Endothelial cell of umbilical vein (primary cell): ENCODE data around the gene ERBB2. TPM values are rescaled to one million over a fixed set of nuclear protein-coding genes. Genes with fewer than 3 reads are reported as not detected.

Experiments
- BruUV-seq: library from RNA; stranded (reverse); fragments of 400-500 nt; replicated peaks from 2 replicates; lab custom pipeline; 2021; lab: Mats Ljungman, UMichigan
- CTCF ChIA-PET: fragments of 300-600, 350-600 bp; sonication (Branson Sonifier 250); formaldehyde crosslinking; loops from one replicate; lab custom pipeline; 2021; ENCODE audit warnings: antibody characterized with exemption, inconsistent platforms; lab: Charles Lee
- POLR2A ChIA-PET: fragments of 300-600, 350-600 bp; sonication (Branson Sonifier 250); formaldehyde crosslinking; loops from one replicate; lab custom pipeline; 2021; ENCODE audit warnings: antibody characterized with exemption, inconsistent platforms; lab: Charles Lee
- DNase-seq: peaks from one replicate; pipeline ENCODE4 v3.0.0-alpha.2; 2011; ENCODE audit warnings: low read depth, low spot score
- FAIRE-seq: peaks from 2 replicates; lab custom pipeline; 2011; peaks lifted over from hg19 to GRCh38; lab: Jason Lieb, UNC
- H2AFZ ChIP-seq: 2 replicates; pipeline ENCODE4 v1.6.0; 2012; ENCODE audit warnings: low read depth, low read length, control low read depth, inconsistent platforms
- H3K27ac ChIP-seq: 2 replicates; pipeline ENCODE4 v1.5.1; 2011; ENCODE audit warnings: low read depth, mild to moderate bottlenecking, control low read depth, low read length, moderate library complexity; ENCODE audit not compliant: insufficient read depth
- H3K27me3 ChIP-seq, 2 experiments: 2 replicates each; pipeline versions ENCODE4 v1.6.0 to v1.6.1; 2011; ENCODE audit warnings: low read length in 2 of 2, mixed read lengths in 1 of 2; ENCODE audit not compliant: control insufficient read depth in 2 of 2, insufficient read depth in 2 of 2
- H3K36me3 ChIP-seq, 2 experiments: 2 replicates in 1 of 2; 3 replicates in 1 of 2; pipeline ENCODE4 v1.5.1; 2011; ENCODE audit warnings: low read length in 2 of 2, mild to moderate bottlenecking in 1 of 2, moderate library complexity in 1 of 2; ENCODE audit not compliant: control insufficient read depth in 2 of 2, insufficient read depth in 2 of 2; ENCODE audit errors: extremely low read depth in 1 of 2
- H3K4me1 ChIP-seq: 3 replicates; pipeline ENCODE4 v1.5.1; 2011; ENCODE audit warnings: mild to moderate bottlenecking, low read length; ENCODE audit not compliant: control insufficient read depth, insufficient read depth; ENCODE audit errors: extremely low read depth
- H3K4me2 ChIP-seq: 2 replicates; pipeline ENCODE4 v1.6.1; 2011; ENCODE audit warnings: low read length, control low read depth, mixed read lengths; ENCODE audit not compliant: insufficient read depth
- H3K4me3 ChIP-seq, 3 experiments: fragments of 200-600 bp in 1 of 3; sonication (generic), shearing (Covaris generic) in 1 of 3; replicated peaks in 1 of 3; 2 replicates each; pipeline ENCODE4 v1.5.1; 2011 to 2016; ENCODE audit warnings: control low read depth in 3 of 3, low read length in 3 of 3, mild to moderate bottlenecking in 2 of 3, inconsistent platforms in 1 of 3, low read depth in 1 of 3, moderate library complexity in 1 of 3; ENCODE audit not compliant: insufficient read depth in 1 of 3
- H3K79me2 ChIP-seq: 2 replicates; pipeline ENCODE4 v1.6.0; 2012; ENCODE audit warnings: low read length, inconsistent platforms; ENCODE audit not compliant: control insufficient read depth, insufficient read depth
- H3K9ac ChIP-seq: replicated peaks from 2 replicates; pipeline ENCODE3; 2011; ENCODE audit warnings: low read length, control low read depth; ENCODE audit not compliant: insufficient read depth; ENCODE audit errors: extremely low read depth
- H3K9me1 ChIP-seq: replicated peaks from 3 replicates; pipeline ENCODE4 v1.6.0; 2011; ENCODE audit warnings: mild to moderate bottlenecking, low read length; ENCODE audit not compliant: control insufficient read depth, insufficient read depth; ENCODE audit errors: extremely low read depth
- H3K9me3 ChIP-seq: replicated peaks from 2 replicates; pipeline ENCODE4 v1.5.1; 2012; ENCODE audit warnings: low read length, inconsistent platforms; ENCODE audit not compliant: control insufficient read depth, insufficient read depth
- H4K20me1 ChIP-seq: replicated peaks from 2 replicates; pipeline ENCODE3; 2011; ENCODE audit warnings: mild to moderate bottlenecking, low read length; ENCODE audit not compliant: control insufficient read depth, insufficient read depth; ENCODE audit errors: extremely low read depth
- EZH2 ChIP-seq: IDR thresholded peaks from 2 replicates; pipeline ENCODE4 v1.6.1; 2012; ENCODE audit warnings: borderline replicate concordance, low read depth, mild to moderate bottlenecking, moderate library complexity, low read length, inconsistent platforms; ENCODE audit not compliant: severe bottlenecking
- FOS ChIP-seq: IDR thresholded peaks from 2 replicates; pipeline ENCODE4 v1.6.1; 2011; ENCODE audit warnings: mild to moderate bottlenecking, low read length, moderate library complexity, borderline replicate concordance; ENCODE audit not compliant: insufficient read depth
- JUN ChIP-seq: IDR thresholded peaks from 2 replicates; pipeline ENCODE4 v1.6.1; 2011; ENCODE audit warnings: borderline replicate concordance, low read depth; ENCODE audit not compliant: insufficient read length, insufficient read depth
- MAX ChIP-seq: IDR thresholded peaks from 2 replicates; pipeline ENCODE4 v1.6.1; 2011; ENCODE audit not compliant: insufficient read depth, insufficient read length
- MYC ChIP-seq: IDR thresholded peaks from one replicate; pipeline ENCODE4 v1.6.1; 2011; ENCODE audit warnings: mild to moderate bottlenecking, low read depth, low read length
- POLR2A ChIP-seq: IDR thresholded peaks from 2 replicates; pipeline ENCODE4 v1.6.1; 2012; ENCODE audit warnings: low read depth, mild to moderate bottlenecking, control low read depth, low read length
- POLR2AphosphoS5 ChIP-seq: IDR thresholded peaks from 2 replicates; pipeline ENCODE4 v1.6.1; 2012; ENCODE audit warnings: low read depth, mild to moderate bottlenecking, control low read depth, low read length, moderate library complexity; ENCODE audit not compliant: insufficient read depth
- dilution Hi-C: fragments of 300-500 bp; cut with MboI; formaldehyde crosslinking; loops from one replicate; pipeline ENCODE4 v1.15.0; 2019; ENCODE audit warnings: low sequenced_read_pairs; ENCODE audit not compliant: extremely low pct_ligation_motif_present
- intact Hi-C: fragments of 100-400 bp; cut with micrococcal nuclease; formaldehyde crosslinking; loops from one replicate; pipeline ENCODE4 v1.10.0; 2022
- polyA plus RNA-seq, 4 experiments: library from polyadenylated mRNA; depleted of rRNA in 3 of 4; stranded (reverse) in 3 of 4; unstranded in 1 of 4; fragments of >200 nt; gene quantifications; 2 replicates each; pipeline versions ENCODE4 v1.2.1 to v1.2.3, GENCODE V29; 2011 to 2012; ENCODE audit warnings: missing spikeins in 1 of 4
- total RNA-seq: library from RNA; stranded (reverse); gene quantifications from 2 replicates; pipeline ENCODE4 v1.2.3, GENCODE V29; 2021

ERBB2 gene
- total and polyA plus RNA-seq, 2 donors (not counting 3 experiments of a cell fraction or from before 2014, with no cell fraction given) = 20.6 to 32.9 TPM

GRCh38 chr17:39742126-39742855 is 42.4 kb downstream of the ERBB2 start:
- Histone ChIP-seq H4K20me1 (no peaks in the 10 kb centered on the region), H3K36me3 (no peaks in the 10 kb centered on the region), H3K79me2 (no peaks in the 10 kb centered on the region), H3K9me3 (no peaks in the 10 kb centered on the region), H3K4me1 (peaks cover 17% of the 10 kb centered on the region), H3K27me3 (peaks cover 18 to 24% of the 10 kb centered on the region in 2 experiments), H3K9ac (no peak overlapping the region), H3K27ac (no peak overlapping the region), H2AFZ (no peak overlapping the region), H3K4me3 (no peak overlapping the region), H3K4me2 (no peak overlapping the region), H3K9me1 (no peaks in the 10 kb centered on the region)
- TF ChIP-seq EZH2 (no peak), JUN (no peak), POLR2A (no peak), MAX (no peak), MYC (no peak), FOS (no peak), POLR2AphosphoS5 (no peak)
- DNase-seq (no peak), FAIRE-seq (no peak)
- ChIA-PET POLR2A (no interaction called here), CTCF (no interaction called here)
- intact Hi-C loops (no loop called here), dilution Hi-C loops (loop anchor here (10.0 kb wide), 1 partner anchor 107 kb away; the partner anchor contains the start of gene STARD3)
- no TSS peak for BruUV-seq
